Activated CD4-positive, alpha-beta memory T cell treated with anti-CD3 and anti-CD28 coated beads for 36 hours (primary cell): ENCODE data around the gene AFF2. TPM values are rescaled to one million over a fixed set of nuclear protein-coding genes. Genes with fewer than 3 reads are reported as not detected.

Source experiments
- CTCF ChIA-PET: fragments of 350-600 bp; sonication (Branson Sonifier 250); formaldehyde crosslinking; loops from one replicate; lab custom pipeline; 2021; ENCODE audit warnings: antibody characterized with exemption, inconsistent platforms; lab: Charles Lee
- POLR2A ChIA-PET: fragments of 350-600 bp; sonication (Branson Sonifier 250); formaldehyde crosslinking; loops from one replicate; lab custom pipeline; 2021; ENCODE audit warnings: antibody characterized with exemption; lab: Charles Lee
- DNase-seq: peaks from one replicate; pipeline ENCODE4 v3.0.0-alpha.2; 2020
- H3K27ac Mint-ChIP-seq: one replicate; pipeline ENCODE4 v1.8.0; 2021; ENCODE audit warnings: mixed read lengths
- H3K27me3 Mint-ChIP-seq: one replicate; pipeline ENCODE4 v1.8.0; 2021; ENCODE audit warnings: mixed read lengths
- H3K36me3 Mint-ChIP-seq: one replicate; pipeline ENCODE4 v1.8.0; 2021; ENCODE audit warnings: mixed read lengths
- H3K4me1 Mint-ChIP-seq: one replicate; pipeline ENCODE4 v1.8.0; 2021; ENCODE audit warnings: low read depth, mixed read lengths
- H3K4me3 Mint-ChIP-seq: one replicate; pipeline ENCODE4 v1.8.0; 2021; ENCODE audit warnings: mild to moderate bottlenecking, mixed read lengths
- H3K9me3 Mint-ChIP-seq: one replicate; pipeline ENCODE4 v1.8.0; 2021; ENCODE audit warnings: mixed read lengths
- intact Hi-C: fragments of 100-400 bp; cut with micrococcal nuclease; formaldehyde crosslinking; loops from one replicate; pipeline ENCODE4 v1.15.1; 2023
- total RNA-seq, 2 experiments: library from RNA; stranded (reverse); gene quantifications; one replicate each; pipeline ENCODE4 v1.2.3, GENCODE V29; 2021

The AFF2 gene
- total RNA-seq, 2 experiments from 2014 or later: 0.36 to 0.45 TPM

- no peaks in the 10 kb centered on the region for H3K36me3 Mint-ChIP-seq
- no peak overlapping the region for H3K4me3 Mint-ChIP-seq
- H3K27me3 Mint-ChIP-seq: no peaks in the 10 kb centered on the region
- no peak overlapping the region for H3K27ac Mint-ChIP-seq
- ChIA-PET CTCF (no interaction called here), POLR2A (no interaction called here)
- intact Hi-C loops: no loop called here
- DNase-seq: no peak
- no peaks in the 10 kb centered on the region for H3K9me3 Mint-ChIP-seq
- no peaks in the 10 kb centered on the region for H3K4me1 Mint-ChIP-seq
These were observed 491.1 kb downstream of the AFF2 start for GRCh38 chrX:148991502-148991901.

- no peaks in the 10 kb centered on the region for H3K36me3 Mint-ChIP-seq
- POLR2A ChIA-PET: no interaction called here
- intact Hi-C loops: no loop called here
- H3K4me1 Mint-ChIP-seq: no peaks in the 10 kb centered on the region
- H3K4me3 Mint-ChIP-seq: no peak overlapping the region
- no peaks in the 10 kb centered on the region for H3K9me3 Mint-ChIP-seq
- CTCF ChIA-PET: interaction anchor here (1.0 kb wide), 1 partner anchor 8 kb away, joined by 3 read pairs; no protein-coding TSS in a partner anchor
- DNase-seq: no peak
- no peak overlapping the region for H3K27ac Mint-ChIP-seq
- no peaks in the 10 kb centered on the region for H3K27me3 Mint-ChIP-seq
These were observed 495.2 kb downstream of the AFF2 start for GRCh38 chrX:148995661-148996060.

- intact Hi-C loops: no loop called here
- H3K4me3 Mint-ChIP-seq: no peak overlapping the region
- no peaks in the 10 kb centered on the region for H3K36me3 Mint-ChIP-seq
- ChIA-PET CTCF (no interaction called here), POLR2A (no interaction called here)
- H3K9me3 Mint-ChIP-seq: no peaks in the 10 kb centered on the region
- H3K4me1 Mint-ChIP-seq: no peaks in the 10 kb centered on the region
- H3K27me3 Mint-ChIP-seq: no peaks in the 10 kb centered on the region
- DNase-seq: no peak
- no peak overlapping the region for H3K27ac Mint-ChIP-seq
These were observed 501.9 kb downstream of the AFF2 start for GRCh38 chrX:149002320-149002719.

DNA sequence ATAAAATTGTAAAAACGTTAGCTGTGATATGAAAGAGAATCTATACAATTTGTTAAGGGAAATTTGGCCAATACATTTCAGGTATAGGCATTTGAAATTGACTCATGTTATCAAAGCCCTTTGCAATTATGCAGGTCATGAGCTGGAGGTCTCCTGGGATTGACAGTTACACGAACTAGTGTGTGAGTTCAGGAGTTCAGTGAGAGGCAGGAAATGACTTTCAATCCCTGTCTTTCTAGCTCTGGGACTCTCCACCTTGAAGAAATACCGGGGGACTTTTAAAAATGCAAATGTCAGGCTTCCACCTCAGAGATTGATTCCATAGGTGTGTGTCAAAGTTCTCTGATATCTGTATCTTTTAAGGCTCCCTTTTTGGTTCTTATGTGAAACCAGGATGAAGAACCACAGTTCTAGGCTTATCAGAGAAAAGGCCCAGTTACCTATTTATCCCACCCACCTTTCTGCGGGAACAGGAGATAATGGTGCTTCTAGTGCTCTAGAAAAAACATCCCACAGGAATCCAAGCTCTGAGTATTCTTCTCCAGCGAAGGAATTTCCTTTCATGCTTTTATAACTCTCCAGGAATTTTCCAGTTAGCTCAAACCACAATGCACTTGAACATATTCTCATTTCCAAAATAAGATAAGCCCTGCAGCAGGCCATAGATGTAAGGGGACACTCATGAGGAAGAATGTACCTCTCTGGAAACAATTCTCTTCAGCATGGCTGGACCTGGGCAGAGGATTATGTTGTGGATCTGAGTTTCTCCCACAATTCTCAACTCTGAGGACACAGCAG is 503.6 kb downstream of the AFF2 start:
- POLR2A ChIA-PET: no interaction called here
- CTCF ChIA-PET: interaction anchor here (0.6 kb wide), 1 partner anchor 936 kb away, joined by 3 read pairs; no protein-coding TSS in a partner anchor

GRCh38 chrX:149004936-149005335 is 504.5 kb downstream of the AFF2 start:
- H3K4me3 Mint-ChIP-seq: no peak overlapping the region
- ChIA-PET CTCF (no interaction called here), POLR2A (no interaction called here)
- intact Hi-C loops: no loop called here
- H3K9me3 Mint-ChIP-seq: no peaks in the 10 kb centered on the region
- no peaks in the 10 kb centered on the region for H3K4me1 Mint-ChIP-seq
- no peak for DNase-seq
- no peak overlapping the region for H3K27ac Mint-ChIP-seq
- no peaks in the 10 kb centered on the region for H3K27me3 Mint-ChIP-seq
- no peaks in the 10 kb centered on the region for H3K36me3 Mint-ChIP-seq

More for the DNA sequence above, 503.6 kb downstream of the AFF2 start:
- H3K27me3 Mint-ChIP-seq: no peaks in the 10 kb centered on the region
- no peaks in the 10 kb centered on the region for H3K9me3 Mint-ChIP-seq
- intact Hi-C loops: no loop called here
- DNase-seq: no peak
- no peaks in the 10 kb centered on the region for H3K36me3 Mint-ChIP-seq
- H3K27ac Mint-ChIP-seq: no peak overlapping the region
- no peak overlapping the region for H3K4me3 Mint-ChIP-seq
- no peaks in the 10 kb centered on the region for H3K4me1 Mint-ChIP-seq

GRCh38 chrX:149006235-149006634 is 505.8 kb downstream of the AFF2 start:
- DNase-seq: no peak
- Mint-ChIP-seq H3K27ac (no peak overlapping the region), H3K4me1 (no peaks in the 10 kb centered on the region), H3K27me3 (no peaks in the 10 kb centered on the region), H3K9me3 (no peaks in the 10 kb centered on the region), H3K4me3 (no peak overlapping the region), H3K36me3 (no peaks in the 10 kb centered on the region)
- intact Hi-C loops: no loop called here
- ChIA-PET POLR2A (no interaction called here), CTCF (no interaction called here)

DNA sequence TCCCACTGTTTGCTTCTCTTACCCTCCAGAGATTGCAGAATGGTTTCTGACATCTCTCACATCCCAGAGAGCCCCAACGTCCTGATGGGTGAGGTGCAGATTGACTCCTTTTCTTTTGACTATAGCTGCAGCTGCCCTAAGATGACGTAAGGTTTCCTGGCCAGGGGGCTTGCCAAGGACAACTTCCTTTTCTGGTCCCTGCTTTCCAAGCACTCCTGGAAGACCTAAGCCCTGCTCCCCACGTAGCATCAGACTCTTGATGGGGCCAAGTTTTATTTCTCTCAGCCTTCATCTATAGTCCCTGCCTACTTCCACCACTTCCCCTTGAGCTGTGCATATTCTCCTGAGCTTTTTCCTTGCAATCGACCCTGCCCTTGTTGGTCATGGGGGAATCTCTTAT is 507.0 kb downstream of the AFF2 start:
- no peaks in the 10 kb centered on the region for H3K36me3 Mint-ChIP-seq
- DNase-seq: no peak
- H3K9me3 Mint-ChIP-seq: no peaks in the 10 kb centered on the region
- ChIA-PET CTCF (no interaction called here), POLR2A (no interaction called here)
- H3K27ac Mint-ChIP-seq: no peak overlapping the region
- intact Hi-C loops: no loop called here
- no peak overlapping the region for H3K4me3 Mint-ChIP-seq
- H3K4me1 Mint-ChIP-seq: no peaks in the 10 kb centered on the region
- peaks cover under 1% of the 10 kb centered on the region for H3K27me3 Mint-ChIP-seq

DNA sequence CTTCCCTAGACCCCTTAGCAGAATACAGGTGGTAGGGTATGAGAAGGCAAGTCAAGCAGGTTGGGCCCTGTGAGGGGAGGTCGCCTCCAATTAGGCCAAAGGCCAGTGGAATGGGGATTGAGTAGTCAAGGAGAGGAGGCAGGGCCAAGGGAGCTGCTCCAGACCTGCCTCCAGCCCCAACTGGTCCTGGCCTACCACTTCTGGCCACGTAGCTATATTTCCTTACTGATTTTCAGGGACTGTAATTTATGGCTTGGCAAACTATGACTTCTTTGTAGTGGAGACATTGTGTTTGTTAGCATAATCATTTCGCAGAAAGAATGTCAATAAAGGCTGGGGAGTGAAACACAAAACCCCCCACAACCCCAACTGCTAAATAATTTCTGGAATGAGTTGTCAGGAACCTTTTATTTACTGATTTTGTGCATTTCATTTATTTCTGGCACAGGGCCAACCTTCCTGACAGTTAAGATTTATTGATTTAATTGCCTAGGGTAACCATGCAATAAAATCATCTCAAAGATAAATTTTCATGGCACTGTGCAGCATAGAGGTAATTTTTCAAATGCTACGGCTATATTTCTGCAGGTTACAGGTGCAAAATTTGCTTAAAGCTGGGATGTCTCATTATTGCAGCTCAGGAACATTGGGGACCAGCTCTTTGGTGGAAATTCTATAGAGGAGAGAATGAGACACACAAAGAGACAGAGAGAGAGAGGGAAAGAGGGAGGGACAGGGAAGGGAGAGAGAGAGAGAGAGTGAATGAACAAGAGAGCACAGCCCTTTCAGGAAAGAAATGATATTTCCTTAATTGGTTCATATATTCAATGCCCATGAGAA is 509.8 kb downstream of the AFF2 start:
- H3K36me3 Mint-ChIP-seq: no peaks in the 10 kb centered on the region
- H3K4me3 Mint-ChIP-seq: no peak overlapping the region
- ChIA-PET CTCF (no interaction called here), POLR2A (no interaction called here)
- no peak overlapping the region for H3K27ac Mint-ChIP-seq
- H3K27me3 Mint-ChIP-seq: peaks cover 2% of the 10 kb centered on the region
- no peaks in the 10 kb centered on the region for H3K9me3 Mint-ChIP-seq
- intact Hi-C loops: no loop called here
- no peak for DNase-seq
- H3K4me1 Mint-ChIP-seq: no peaks in the 10 kb centered on the region

DNA sequence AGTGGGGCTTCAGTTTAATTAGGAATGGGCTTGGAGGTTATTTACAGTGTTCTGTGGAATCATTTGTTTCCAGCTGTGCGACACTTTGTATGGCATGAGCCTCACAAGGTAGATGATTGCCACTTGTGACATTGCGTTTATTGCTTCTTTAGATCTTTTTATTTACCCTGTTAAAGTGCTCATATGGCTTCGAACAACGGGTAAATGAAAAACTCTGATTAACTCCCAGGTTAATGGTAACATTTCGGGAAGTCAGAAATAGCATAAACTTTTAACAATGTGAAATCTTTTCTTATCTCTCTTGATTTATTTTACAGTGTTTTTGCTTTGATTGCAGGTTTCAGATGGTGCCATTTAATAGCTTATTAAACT is 510.4 kb downstream of the AFF2 start:
- CTCF ChIA-PET: no interaction called here
- H3K4me3 Mint-ChIP-seq: no peak overlapping the region
- no peaks in the 10 kb centered on the region for H3K4me1 Mint-ChIP-seq

DNA sequence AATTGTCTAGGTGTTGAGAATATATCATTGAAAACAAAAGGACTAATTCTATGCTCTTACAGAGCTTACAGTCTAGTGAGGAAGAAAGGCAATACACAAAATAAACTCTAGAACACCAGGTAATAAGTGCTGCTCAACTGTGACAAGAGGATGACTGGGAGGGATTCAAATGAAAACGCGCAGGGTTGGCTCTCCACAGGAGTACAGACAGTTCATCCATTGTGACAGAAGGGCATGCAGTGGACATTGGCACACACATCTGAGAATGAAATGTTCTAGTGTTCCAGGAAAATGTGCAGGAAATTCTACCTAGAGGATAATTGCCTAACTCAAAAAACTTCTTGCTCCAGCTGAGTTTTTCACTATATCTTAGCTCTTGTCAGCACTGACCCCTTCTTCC is 512.7 kb downstream of the AFF2 start:
- no peaks in the 10 kb centered on the region for H3K9me3 Mint-ChIP-seq
- H3K4me1 Mint-ChIP-seq: no peaks in the 10 kb centered on the region
- H3K27me3 Mint-ChIP-seq: peaks cover 2% of the 10 kb centered on the region
- H3K27ac Mint-ChIP-seq: no peak overlapping the region
- intact Hi-C loops: no loop called here
- no peaks in the 10 kb centered on the region for H3K36me3 Mint-ChIP-seq
- CTCF ChIA-PET: no interaction called here
- H3K4me3 Mint-ChIP-seq: no peak overlapping the region
- DNase-seq: no peak
- POLR2A ChIA-PET: no interaction called here

More for the DNA sequence above, 510.4 kb downstream of the AFF2 start:
- POLR2A ChIA-PET: no interaction called here
- H3K27me3 Mint-ChIP-seq: peaks cover 2% of the 10 kb centered on the region
- intact Hi-C loops: no loop called here
- H3K36me3 Mint-ChIP-seq: no peaks in the 10 kb centered on the region
- no peak overlapping the region for H3K27ac Mint-ChIP-seq
- no peak for DNase-seq
- no peaks in the 10 kb centered on the region for H3K9me3 Mint-ChIP-seq

- Mint-ChIP-seq H3K27me3 (no peaks in the 10 kb centered on the region), H3K36me3 (no peaks in the 10 kb centered on the region), H3K4me3 (no peak overlapping the region), H3K27ac (no peak overlapping the region), H3K9me3 (peaks cover 5% of the 10 kb centered on the region), H3K4me1 (no peaks in the 10 kb centered on the region)
- no peak for DNase-seq
- intact Hi-C loops: no loop called here
- CTCF ChIA-PET: no interaction called here
- POLR2A ChIA-PET: no interaction called here
These were observed 520.7 kb downstream of the AFF2 start for GRCh38 chrX:149021159-149021558.

- no peaks in the 10 kb centered on the region for H3K27me3 Mint-ChIP-seq
- no peak overlapping the region for H3K4me3 Mint-ChIP-seq
- intact Hi-C loops: no loop called here
- ChIA-PET POLR2A (no interaction called here), CTCF (no interaction called here)
- H3K36me3 Mint-ChIP-seq: no peaks in the 10 kb centered on the region
- no peaks in the 10 kb centered on the region for H3K4me1 Mint-ChIP-seq
- DNase-seq: no peak
- H3K9me3 Mint-ChIP-seq: peaks cover 5% of the 10 kb centered on the region
- H3K27ac Mint-ChIP-seq: no peak overlapping the region
These were observed 522.1 kb downstream of the AFF2 start for GRCh38 chrX:149022485-149022884.
